Gastrocnemius medialis (tissue), 4 donors: ENCODE measurements around the gene LNX2. TPM values are rescaled to one million over a fixed set of nuclear protein-coding genes. Genes with fewer than 3 reads are reported as not detected.

Experiments used
- ATAC-seq, 2 donors: fragments of 150-250 bp; one replicate each; pipeline ENCODE4 v1.9.1; 2016
- DNase-seq, 2 donors: peaks; one replicate each; pipeline ENCODE4 v3.0.0-alpha.2; 2019
- H3K27ac ChIP-seq, 4 donors: fragments of 200-600 bp; sonication (generic); 1 replicate in 1 of 4; 2 replicates in 3 of 4; pipeline ENCODE4 v1.5.1; 2016 to 2018; ENCODE audit warnings: mild to moderate bottlenecking in 2 of 4, moderate library complexity in 1 of 4
- H3K27me3 ChIP-seq, 3 donors: fragments of 200-600 bp; sonication (generic) in 2 of 3; 1 replicate in 1 of 3; 2 replicates in 2 of 3; pipeline versions ENCODE4 v1.5.1 to v1.6.0; 2016 to 2019; ENCODE audit warnings: mild to moderate bottlenecking in 1 of 3, moderate library complexity in 1 of 3
- H3K36me3 ChIP-seq, 2 donors: fragments of 200-600 bp; sonication (generic) in 1 of 2; one replicate each; pipeline ENCODE4 v1.5.1; 2017 to 2018
- H3K4me1 ChIP-seq, 2 donors: fragments of 200-600 bp; sonication (generic) in 1 of 2; one replicate each; pipeline ENCODE4 v1.5.1; 2016 to 2017; ENCODE audit warnings: mild to moderate bottlenecking in 2 of 2
- H3K4me3 ChIP-seq, 4 donors: fragments of 200-600 bp; sonication (generic) in 3 of 4; 1 replicate in 1 of 4; 2 replicates in 3 of 4; pipeline ENCODE4 v1.5.1; 2016 to 2019; ENCODE audit warnings: mild to moderate bottlenecking in 2 of 4
- H3K9me3 ChIP-seq, 3 donors: fragments of 200-600 bp; sonication (generic) in 2 of 3; 1 replicate in 1 of 3; 2 replicates in 2 of 3; pipeline ENCODE4 v1.5.1; 2016 to 2019
- CTCF ChIP-seq, 5 experiments: fragments of 450-650 bp in 3 of 5; fragments of 200-600 bp in 2 of 5; sonication (generic) in 2 of 5; IDR thresholded peaks in 4 of 5; conservative IDR thresholded peaks in 1 of 5; 1 replicate in 4 of 5; 2 replicates in 1 of 5; pipeline ENCODE4 v1.5.1; 2016 to 2019; ENCODE audit warnings: antibody characterized with exemption in 5 of 5, mild to moderate bottlenecking in 3 of 5, moderate library complexity in 3 of 5
- POLR2A ChIP-seq, 2 donors: fragments of 450-650 bp; IDR thresholded peaks; one replicate each; pipeline ENCODE4 v1.6.1; 2017; ENCODE audit warnings: antibody characterized with exemption in 2 of 2, mild to moderate bottlenecking in 2 of 2, moderate library complexity in 2 of 2
- in situ Hi-C, 4 donors: fragments of 200-750 bp; cut with MboI; loops; one replicate each; pipeline versions ENCODE4 v1.15.0 to v1.8.0; 2017; ENCODE audit warnings: low sequenced_read_pairs in 4 of 4
- intact Hi-C: fragments of 100-400 bp; cut with DNase I; formaldehyde crosslinking; loops from one replicate; pipeline ENCODE4 v1.15.1; 2023; ENCODE audit warnings: low total_unique reads
- total RNA-seq, 4 donors: library from RNA; depleted of rRNA; stranded (reverse); fragments of >200 nt; gene quantifications; one replicate each; pipeline versions ENCODE4 v1.1.0 to v1.2.3, GENCODE V29; 2016

The LNX2 gene
- total RNA-seq, 4 donors from 2014 or later, result 5.0 to 7.1 (median 6.2) TPM

- H3K36me3 ChIP-seq, result no peaks in the 10 kb centered on the region
- ATAC-seq, result no peak
- H3K4me1 ChIP-seq, result peaks cover 43 to 46% of the 10 kb centered on the region in 2 donors
- in situ Hi-C loops (loop anchor here in 3 of 4 donors (25.0 kb wide), 4 partner anchors 168 to 443 kb away; partner anchors contain the start of genes RASL11A (in 3 of the 3), RPL21 (in 3 of the 3), GTF3A (in 2 of the 3) and USP12 (in 1 of the 3)), intact Hi-C loops (no loop called here)
- no peak for DNase-seq
- no peak overlapping the region for H3K4me3 ChIP-seq
- TF ChIP-seq CTCF (IDR thresholded peaks at IDR 0.05 in 4 of 5, conservative IDR thresholded peaks at IDR 0.05 in 1 of 5), result no peak
- no peak for TF ChIP-seq POLR2A (IDR thresholded peaks at IDR 0.05)
- no peaks in the 10 kb centered on the region for H3K27me3 ChIP-seq
- H3K27ac ChIP-seq, result peak overlapping the region in 1 of 4 donors; percentile 69
- no peaks in the 10 kb centered on the region for H3K9me3 ChIP-seq
Observed at GRCh38 chr13:27605610-27606200, 14.6 kb downstream of the LNX2 start.

DNA sequence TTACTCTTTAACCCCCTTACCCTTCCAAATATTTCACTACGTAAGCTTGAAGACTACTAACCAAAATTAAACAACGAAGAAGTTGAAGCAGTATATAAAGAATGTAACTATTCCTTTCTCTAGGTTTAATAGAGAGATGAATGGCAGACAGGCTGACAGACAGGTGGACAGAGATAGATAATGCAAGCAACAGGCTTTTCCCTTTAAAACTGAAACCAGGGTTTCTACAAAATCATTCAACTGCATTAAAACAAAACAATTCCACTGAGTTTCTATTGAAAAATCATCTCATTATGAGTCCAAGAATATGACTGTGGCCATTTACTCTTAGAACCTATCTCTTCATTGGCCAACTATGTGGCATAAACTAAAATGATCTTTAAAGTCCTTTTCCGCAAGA, 15.2 kb downstream of the LNX2 start:
- in situ Hi-C loops (loop anchor here in 3 of 4 donors (25.0 kb wide), 4 partner anchors 168 to 443 kb away; partner anchors contain the start of genes RASL11A (in 3 of the 3), RPL21 (in 3 of the 3), GTF3A (in 2 of the 3) and USP12 (in 1 of the 3)), intact Hi-C loops (no loop called here)
- no peaks in the 10 kb centered on the region for H3K9me3 ChIP-seq
- H3K27me3 ChIP-seq, result no peaks in the 10 kb centered on the region
- H3K27ac ChIP-seq, result no peak overlapping the region
- ATAC-seq (no peak), DNase-seq (no peak)
- no peaks in the 10 kb centered on the region for H3K36me3 ChIP-seq
- H3K4me3 ChIP-seq, result no peak overlapping the region
- TF ChIP-seq POLR2A (IDR thresholded peaks at IDR 0.05) (no peak), CTCF (IDR thresholded peaks at IDR 0.05 in 4 of 5, conservative IDR thresholded peaks at IDR 0.05 in 1 of 5) (no peak)
- peaks cover 47 to 51% of the 10 kb centered on the region in 2 donors for H3K4me1 ChIP-seq

GRCh38 chr13:27601803-27602202, 18.5 kb downstream of the LNX2 start:
- no peaks in the 10 kb centered on the region for H3K27me3 ChIP-seq
- no peak for ATAC-seq
- H3K27ac ChIP-seq, result no peak overlapping the region
- in situ Hi-C loops, result loop anchor here in 3 of 4 donors (25.0 kb wide), 4 partner anchors 165 to 440 kb away; partner anchors contain the start of genes RASL11A (in 3 of the 3), RPL21 (in 3 of the 3), GTF3A (in 2 of the 3) and USP12 (in 1 of the 3)
- intact Hi-C loops, result no loop called here
- no peak overlapping the region for H3K4me3 ChIP-seq
- H3K36me3 ChIP-seq, result no peaks in the 10 kb centered on the region
- DNase-seq, result no peak
- no peak for TF ChIP-seq CTCF (IDR thresholded peaks at IDR 0.05 in 4 of 5, conservative IDR thresholded peaks at IDR 0.05 in 1 of 5)
- TF ChIP-seq POLR2A (IDR thresholded peaks at IDR 0.05), result no peak
- peaks cover 38 to 53% of the 10 kb centered on the region in 2 donors for H3K4me1 ChIP-seq
- H3K9me3 ChIP-seq, result no peaks in the 10 kb centered on the region

DNA sequence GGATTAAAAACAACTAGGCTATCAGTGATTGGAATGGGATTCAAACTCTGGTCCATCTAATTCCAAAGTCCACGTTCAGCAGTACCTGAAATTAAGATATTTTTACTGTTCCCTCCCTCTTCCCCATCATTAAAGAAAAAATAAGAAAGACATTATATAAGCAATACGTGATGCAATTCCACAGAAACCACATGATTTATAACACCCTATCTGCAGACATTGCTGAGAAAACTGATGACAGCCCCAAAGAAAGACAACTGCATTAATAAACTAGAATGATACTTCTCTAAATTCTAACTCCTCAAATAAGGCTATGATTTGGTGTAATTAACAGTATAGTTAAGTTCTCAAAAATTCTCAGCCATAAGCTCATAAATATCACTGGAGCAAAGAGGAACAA, 19.1 kb downstream of the LNX2 start:
- Histone ChIP-seq H3K9me3 (no peaks in the 10 kb centered on the region), H3K36me3 (no peaks in the 10 kb centered on the region), H3K27ac (no peak overlapping the region), H3K4me1 (peaks cover 32 to 52% of the 10 kb centered on the region in 2 donors), H3K27me3 (no peaks in the 10 kb centered on the region), H3K4me3 (no peak overlapping the region)
- intact Hi-C loops, result no loop called here
- no peak for DNase-seq
- no peak for TF ChIP-seq POLR2A (IDR thresholded peaks at IDR 0.05)
- no peak for TF ChIP-seq CTCF (IDR thresholded peaks at IDR 0.05 in 4 of 5, conservative IDR thresholded peaks at IDR 0.05 in 1 of 5)
- in situ Hi-C loops, result loop anchor here in 3 of 4 donors (25.0 kb wide), 4 partner anchors 164 to 439 kb away; partner anchors contain the start of genes RASL11A (in 3 of the 3), RPL21 (in 3 of the 3), GTF3A (in 2 of the 3) and USP12 (in 1 of the 3)
- ATAC-seq, result no peak
